SK-N-SH (cell line): ENCODE data around the gene CYB5D1. TPM values are rescaled to one million over a fixed set of nuclear protein-coding genes. Genes with fewer than 3 reads are reported as not detected.

Experiments used
- CTCF ChIA-PET: fragments of 300-600, 350-600 bp; formaldehyde crosslinking; extraction: SDS; loops from one replicate; lab custom pipeline; 2021; lab: Yijun Ruan, JAX
- POLR2A ChIA-PET: fragments of 350-600 bp; sonication (Branson Sonifier 250); formaldehyde crosslinking; extraction: SDS; loops from one replicate; lab custom pipeline; 2020; ENCODE audit warnings: antibody characterized with exemption, inconsistent platforms; lab: Yijun Ruan, JAX
- DNase-seq: peaks from one replicate; pipeline ENCODE4 v3.0.0; 2012
- H2AFZ ChIP-seq: fragments of 200-600 bp; sonication (generic); 2 replicates; pipeline ENCODE4 v1.8.1; 2016; ENCODE audit warnings: antibody characterized with exemption, mild to moderate bottlenecking, low read depth
- H3F3A ChIP-seq: fragments of 200-600 bp; sonication (generic); replicated peaks from 2 replicates; pipeline ENCODE3; 2016; ENCODE audit warnings: antibody characterized with exemption, mild to moderate bottlenecking; ENCODE audit not compliant: insufficient read depth
- H3K27ac ChIP-seq, 2 experiments: fragments of 200-500 bp in 1 of 2; fragments of 200-600 bp in 1 of 2; sonication (Bioruptor generic) in 1 of 2; sonication (generic), shearing (Covaris generic) in 1 of 2; 2 replicates each; pipeline versions ENCODE4 v1.5.1 to v1.6.1; 2014 to 2016; ENCODE audit warnings: low read depth in 2 of 2, inconsistent platforms in 1 of 2, low read length in 1 of 2, mild to moderate bottlenecking in 1 of 2, mixed read lengths in 1 of 2
- H3K27me3 ChIP-seq: fragments of 200-600 bp; sonication (generic), shearing (Covaris generic); 2 replicates; pipeline ENCODE4 v1.6.1; 2016; ENCODE audit warnings: mixed run types; ENCODE audit not compliant: insufficient read depth
- H3K36me3 ChIP-seq, 2 experiments: fragments of 200-500 bp in 1 of 2; fragments of 200-600 bp in 1 of 2; sonication (Bioruptor generic) in 1 of 2; sonication (generic) in 1 of 2; replicated peaks in 1 of 2; 2 replicates each; pipeline versions ENCODE3 to v1.5.1; 2014 to 2016; ENCODE audit warnings: low read length in 1 of 2, mild to moderate bottlenecking in 1 of 2; ENCODE audit not compliant: insufficient read depth in 2 of 2, control insufficient read depth in 1 of 2
- H3K4me1 ChIP-seq, 2 experiments: fragments of 200-500 bp in 1 of 2; fragments of 200-600 bp in 1 of 2; sonication (Bioruptor generic) in 1 of 2; sonication (generic), shearing (Covaris generic) in 1 of 2; 2 replicates each; pipeline versions ENCODE4 v1.5.1 to v1.6.1; 2014 to 2016; ENCODE audit warnings: low read depth in 1 of 2, low read length in 1 of 2, mixed run types in 1 of 2; ENCODE audit not compliant: insufficient read depth in 2 of 2, control insufficient read depth in 1 of 2
- H3K4me2 ChIP-seq: fragments of 200-600 bp; sonication (generic), shearing (Covaris generic); 2 replicates; pipeline ENCODE4 v1.6.1; 2017; ENCODE audit warnings: mixed run types
- H3K4me3 ChIP-seq, 2 experiments: fragments of 200-500 bp in 1 of 2; fragments of 200-600 bp in 1 of 2; sonication (Bioruptor generic) in 1 of 2; sonication (generic), shearing (Covaris generic) in 1 of 2; 2 replicates each; pipeline versions ENCODE4 v1.5.1 to v1.8.1; 2014 to 2016; ENCODE audit warnings: low read depth in 2 of 2, inconsistent platforms in 1 of 2, low read length in 1 of 2, mild to moderate bottlenecking in 1 of 2, mixed read lengths in 1 of 2, moderate library complexity in 1 of 2
- H3K79me2 ChIP-seq: fragments of 200-600 bp; sonication (generic); 2 replicates; pipeline ENCODE4 v1.8.1; 2017; ENCODE audit warnings: mild to moderate bottlenecking; ENCODE audit not compliant: insufficient read depth
- H3K9ac ChIP-seq: fragments of 200-600 bp; sonication (generic); 2 replicates; pipeline ENCODE4 v1.6.1; 2017; ENCODE audit warnings: mixed run types
- H3K9me2 ChIP-seq: fragments of 200-600 bp; sonication (generic); 2 replicates; pipeline ENCODE4 v1.6.1; 2017; ENCODE audit warnings: mixed run types
- H3K9me3 ChIP-seq: fragments of 200-600 bp; sonication (generic); 2 replicates; pipeline ENCODE4 v1.6.1; 2017; ENCODE audit warnings: mixed run types, mild to moderate bottlenecking, moderate library complexity
- H4K20me1 ChIP-seq: fragments of 200-600 bp; sonication (generic); 2 replicates; pipeline ENCODE4 v1.6.1; 2017; ENCODE audit warnings: mild to moderate bottlenecking, mixed run types; ENCODE audit not compliant: insufficient read depth
- ELF1 ChIP-seq: IDR thresholded peaks from 2 replicates; pipeline ENCODE4 v1.4.0; 2012
- EP300 ChIP-seq, 2 experiments: IDR thresholded peaks; 2 replicates each; pipeline versions ENCODE4 v1.4.0 to v1.6.1; 2012; ENCODE audit warnings: borderline replicate concordance in 1 of 2, low read depth in 1 of 2, low read length in 1 of 2
- EZH2phosphoT487 ChIP-seq: fragments of 200-600 bp; sonication (generic); IDR thresholded peaks from 2 replicates; pipeline ENCODE4 v1.6.1; 2017; ENCODE audit warnings: low read depth, mixed run types, mild to moderate bottlenecking, antibody characterized with exemption, moderate library complexity, borderline replicate concordance
- FOXJ3 ChIP-seq: sonication (generic); formaldehyde crosslinking; IDR thresholded peaks from 2 replicates; pipeline ENCODE4 v1.5.1; 2020; ENCODE audit warnings: mild to moderate bottlenecking, missing genetic modification reagents
- FOXM1 ChIP-seq: IDR thresholded peaks from 2 replicates; pipeline ENCODE4 v1.4.0; 2012; ENCODE audit warnings: low read depth, mild to moderate bottlenecking
- GABPA ChIP-seq: IDR thresholded peaks from 2 replicates; pipeline ENCODE4 v1.4.0; 2012; ENCODE audit warnings: low read depth, mild to moderate bottlenecking
- JUND ChIP-seq: IDR thresholded peaks from 2 replicates; pipeline ENCODE4 v1.4.0; 2012
- MAX ChIP-seq: IDR thresholded peaks from 2 replicates; pipeline ENCODE4 v1.4.0; 2012; ENCODE audit warnings: low read depth
- MEF2A ChIP-seq: IDR thresholded peaks from 2 replicates; pipeline ENCODE4 v1.4.0; 2012; ENCODE audit warnings: low read depth, borderline replicate concordance
- NFIC ChIP-seq: IDR thresholded peaks from 2 replicates; pipeline ENCODE4 v1.4.0; 2012; ENCODE audit warnings: borderline replicate concordance
- NRF1 ChIP-seq: IDR thresholded peaks from 2 replicates; pipeline ENCODE4 v1.6.1; 2012; ENCODE audit warnings: low read depth, mild to moderate bottlenecking, low read length
- POLR2AphosphoS5 ChIP-seq: IDR thresholded peaks from 2 replicates; pipeline ENCODE4 v1.6.1; 2012; ENCODE audit warnings: low read depth, low read length
- RCOR1 ChIP-seq: fragments of 150-350 bp; IDR thresholded peaks from 2 replicates; pipeline ENCODE4 v1.6.1; 2017; ENCODE audit warnings: antibody characterized with exemption, low read length
- RXRA ChIP-seq: IDR thresholded peaks from 2 replicates; pipeline ENCODE4 v1.4.0; 2012; ENCODE audit warnings: low read depth, mild to moderate bottlenecking, borderline replicate concordance
- SIN3A ChIP-seq: IDR thresholded peaks from 2 replicates; pipeline ENCODE4 v1.6.1; 2012; ENCODE audit warnings: low read depth, mild to moderate bottlenecking, low read length, moderate library complexity, borderline replicate concordance
- TAF1 ChIP-seq: IDR thresholded peaks from 2 replicates; pipeline ENCODE4 v1.6.1; 2012; ENCODE audit warnings: low read depth, mild to moderate bottlenecking, low read length, moderate library complexity, borderline replicate concordance
- TEAD4 ChIP-seq: IDR thresholded peaks from 2 replicates; pipeline ENCODE4 v1.4.0; 2012; ENCODE audit warnings: mild to moderate bottlenecking, borderline replicate concordance; ENCODE audit not compliant: insufficient read depth
- USF1 ChIP-seq: IDR thresholded peaks from 2 replicates; pipeline ENCODE4 v1.4.0; 2012; ENCODE audit warnings: low read depth, borderline replicate concordance
- USF2 ChIP-seq: fragments of 150-350 bp; IDR thresholded peaks from 2 replicates; pipeline ENCODE4 v1.6.1; 2017; ENCODE audit warnings: antibody characterized with exemption, low read length, low read depth, borderline replicate concordance
- YY1 ChIP-seq: IDR thresholded peaks from 2 replicates; pipeline ENCODE4 v1.4.0; 2012; ENCODE audit warnings: low read depth, mild to moderate bottlenecking
- WGBS: methylation state at CpG from one replicate; pipeline ENCODE4 v1.1.6; 2017; ENCODE audit warnings: low lambda C conversion rate; 5-methylcytosine and 5-hydroxymethylcytosine counted together
- polyA plus RNA-seq, 3 experiments: library from polyadenylated mRNA; depleted of rRNA; stranded (reverse); fragments of >200 nt; gene quantifications; 2 replicates each; pipeline ENCODE4 v1.2.3, GENCODE V29; 2012
- TF ChIP-seq, protein P1 (sequence below): fragments of 200-600 bp; sonication (generic); IDR thresholded peaks from 2 replicates; pipeline ENCODE4 v1.6.1; 2017; ENCODE audit warnings: antibody characterized with exemption, mild to moderate bottlenecking, moderate library complexity
- TF ChIP-seq, protein P2 (sequence below): IDR thresholded peaks from 2 replicates; pipeline ENCODE4 v1.4.0; 2012; ENCODE audit warnings: low read depth, borderline replicate concordance
- TF ChIP-seq, protein P3 (sequence below): IDR thresholded peaks from 2 replicates; pipeline ENCODE4 v1.6.1; 2012; ENCODE audit warnings: mild to moderate bottlenecking, low read depth, low read length, moderate library complexity

The CYB5D1 gene
- polyA plus RNA-seq, 1 of the 3 experiments (the other 2 are of a cell fraction): 8.8 TPM

- DNase-seq: peak; percentile 84
- H3K27me3 ChIP-seq: no peaks in the 10 kb centered on the region
- peaks cover 34% of the 10 kb centered on the region for H3F3A ChIP-seq
- peaks cover 34 to 40% of the 10 kb centered on the region in 2 experiments for H3K4me1 ChIP-seq
- no peaks in the 10 kb centered on the region for H3K9me2 ChIP-seq
- H3K4me3 ChIP-seq: peak overlapping the region; percentile 66 to 67
- CTCF ChIA-PET: interaction anchor here (0.6 to 4.1 kb wide), 8 partner anchors 9 to 146 kb away, joined by 3 to 37 read pairs (median 5); partner anchors contain the start of genes KDM6B and NAA38
- H3K9ac ChIP-seq: peak overlapping the region; percentile 99
- H3K79me2 ChIP-seq: peaks cover 57% of the 10 kb centered on the region
- 0 out of 2 replicates have a peak overlapping the region, but pooled peaks have one; percentile 38 for H2AFZ ChIP-seq
- no peaks in the 10 kb centered on the region for H3K9me3 ChIP-seq
- POLR2A ChIA-PET: interaction anchor here (2.0 to 2.2 kb wide), 3 partner anchors 9 to 13 kb away, joined by 5 to 19 read pairs (median 9); partner anchors contain the start of genes CYB5D1, KDM6B and NAA38
- peaks cover 47% of the 10 kb centered on the region for H4K20me1 ChIP-seq
- H3K36me3 ChIP-seq: peaks cover 8 to 36% of the 10 kb centered on the region in 2 experiments
- H3K4me2 ChIP-seq: peak overlapping the region; percentile 92
- WGBS: 1% methylated on average over 40 of the region's 61 CpGs
- peak overlapping the region; percentile 95 to 100 for H3K27ac ChIP-seq
- TF ChIP-seq GABPA (no peak), RCOR1 (no peak), YY1 (no peak), USF2 (no peak), JUND (no peak), ELF1 (no peak; the same call in 1 of the 2 replicates), POLR2AphosphoS5 (no peak; the same call in 1 of the 2 replicates), EP300 (IDR thresholded peaks at IDR 0.05; ENCODE audit: borderline replicate concordance in 1 of 2, low read depth in 1 of 2, low read length in 1 of 2) (no peak), RXRA (no peak), SIN3A (peak; percentile 13; the same call in 1 of the 2 replicates), USF1 (peak; percentile 61; the same call in 1 of the 2 replicates), MEF2A (no peak), NFIC (no peak), FOXJ3 (CRISPR knock-in tag) (no peak), TEAD4 (no peak), EZH2phosphoT487 (no peak), MAX (peak; percentile 77), NRF1 (no peak), TAF1 (no peak), FOXM1 (no peak)
- TF ChIP-seq, protein P1, sequence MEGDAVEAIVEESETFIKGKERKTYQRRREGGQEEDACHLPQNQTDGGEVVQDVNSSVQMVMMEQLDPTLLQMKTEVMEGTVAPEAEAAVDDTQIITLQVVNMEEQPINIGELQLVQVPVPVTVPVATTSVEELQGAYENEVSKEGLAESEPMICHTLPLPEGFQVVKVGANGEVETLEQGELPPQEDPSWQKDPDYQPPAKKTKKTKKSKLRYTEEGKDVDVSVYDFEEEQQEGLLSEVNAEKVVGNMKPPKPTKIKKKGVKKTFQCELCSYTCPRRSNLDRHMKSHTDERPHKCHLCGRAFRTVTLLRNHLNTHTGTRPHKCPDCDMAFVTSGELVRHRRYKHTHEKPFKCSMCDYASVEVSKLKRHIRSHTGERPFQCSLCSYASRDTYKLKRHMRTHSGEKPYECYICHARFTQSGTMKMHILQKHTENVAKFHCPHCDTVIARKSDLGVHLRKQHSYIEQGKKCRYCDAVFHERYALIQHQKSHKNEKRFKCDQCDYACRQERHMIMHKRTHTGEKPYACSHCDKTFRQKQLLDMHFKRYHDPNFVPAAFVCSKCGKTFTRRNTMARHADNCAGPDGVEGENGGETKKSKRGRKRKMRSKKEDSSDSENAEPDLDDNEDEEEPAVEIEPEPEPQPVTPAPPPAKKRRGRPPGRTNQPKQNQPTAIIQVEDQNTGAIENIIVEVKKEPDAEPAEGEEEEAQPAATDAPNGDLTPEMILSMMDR: no peak
- TF ChIP-seq, protein P2, sequence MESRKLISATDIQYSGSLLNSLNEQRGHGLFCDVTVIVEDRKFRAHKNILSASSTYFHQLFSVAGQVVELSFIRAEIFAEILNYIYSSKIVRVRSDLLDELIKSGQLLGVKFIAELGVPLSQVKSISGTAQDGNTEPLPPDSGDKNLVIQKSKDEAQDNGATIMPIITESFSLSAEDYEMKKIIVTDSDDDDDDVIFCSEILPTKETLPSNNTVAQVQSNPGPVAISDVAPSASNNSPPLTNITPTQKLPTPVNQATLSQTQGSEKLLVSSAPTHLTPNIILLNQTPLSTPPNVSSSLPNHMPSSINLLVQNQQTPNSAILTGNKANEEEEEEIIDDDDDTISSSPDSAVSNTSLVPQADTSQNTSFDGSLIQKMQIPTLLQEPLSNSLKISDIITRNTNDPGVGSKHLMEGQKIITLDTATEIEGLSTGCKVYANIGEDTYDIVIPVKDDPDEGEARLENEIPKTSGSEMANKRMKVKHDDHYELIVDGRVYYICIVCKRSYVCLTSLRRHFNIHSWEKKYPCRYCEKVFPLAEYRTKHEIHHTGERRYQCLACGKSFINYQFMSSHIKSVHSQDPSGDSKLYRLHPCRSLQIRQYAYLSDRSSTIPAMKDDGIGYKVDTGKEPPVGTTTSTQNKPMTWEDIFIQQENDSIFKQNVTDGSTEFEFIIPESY: no peak
- TF ChIP-seq, protein P3, sequence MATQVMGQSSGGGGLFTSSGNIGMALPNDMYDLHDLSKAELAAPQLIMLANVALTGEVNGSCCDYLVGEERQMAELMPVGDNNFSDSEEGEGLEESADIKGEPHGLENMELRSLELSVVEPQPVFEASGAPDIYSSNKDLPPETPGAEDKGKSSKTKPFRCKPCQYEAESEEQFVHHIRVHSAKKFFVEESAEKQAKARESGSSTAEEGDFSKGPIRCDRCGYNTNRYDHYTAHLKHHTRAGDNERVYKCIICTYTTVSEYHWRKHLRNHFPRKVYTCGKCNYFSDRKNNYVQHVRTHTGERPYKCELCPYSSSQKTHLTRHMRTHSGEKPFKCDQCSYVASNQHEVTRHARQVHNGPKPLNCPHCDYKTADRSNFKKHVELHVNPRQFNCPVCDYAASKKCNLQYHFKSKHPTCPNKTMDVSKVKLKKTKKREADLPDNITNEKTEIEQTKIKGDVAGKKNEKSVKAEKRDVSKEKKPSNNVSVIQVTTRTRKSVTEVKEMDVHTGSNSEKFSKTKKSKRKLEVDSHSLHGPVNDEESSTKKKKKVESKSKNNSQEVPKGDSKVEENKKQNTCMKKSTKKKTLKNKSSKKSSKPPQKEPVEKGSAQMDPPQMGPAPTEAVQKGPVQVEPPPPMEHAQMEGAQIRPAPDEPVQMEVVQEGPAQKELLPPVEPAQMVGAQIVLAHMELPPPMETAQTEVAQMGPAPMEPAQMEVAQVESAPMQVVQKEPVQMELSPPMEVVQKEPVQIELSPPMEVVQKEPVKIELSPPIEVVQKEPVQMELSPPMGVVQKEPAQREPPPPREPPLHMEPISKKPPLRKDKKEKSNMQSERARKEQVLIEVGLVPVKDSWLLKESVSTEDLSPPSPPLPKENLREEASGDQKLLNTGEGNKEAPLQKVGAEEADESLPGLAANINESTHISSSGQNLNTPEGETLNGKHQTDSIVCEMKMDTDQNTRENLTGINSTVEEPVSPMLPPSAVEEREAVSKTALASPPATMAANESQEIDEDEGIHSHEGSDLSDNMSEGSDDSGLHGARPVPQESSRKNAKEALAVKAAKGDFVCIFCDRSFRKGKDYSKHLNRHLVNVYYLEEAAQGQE: no peak
Observed at GRCh38 chr17:7843536-7844291, 14.1 kb upstream of the CYB5D1 start.
